ENCODE results near the gene ERCC2. TPM values are rescaled to one million over a fixed set of nuclear protein-coding genes. Genes with fewer than 3 reads are reported as not detected.
"Not testable (repeated sequence)": the region's sequence is repeated elsewhere in the genome, so short reads cannot be mapped to it uniquely, and the experiment has no call there.

The ERCC2 gene
- total and polyA plus RNA-seq, 2 of the 8 experiments (the other 6 are each of a cell fraction or from before 2014, with no cell fraction given), result 107 to 117 TPM

- H3K4me3 ChIP-seq (ENCODE audit: extremely low read depth in 1 of 4, insufficient read depth in 2 of 4, low read depth in 3 of 4, low read length in 4 of 4); H3K23me2 ChIP-seq (ENCODE audit: low read depth, low read length); CTCF ChIA-PET (ENCODE audit: partially characterized antibody); H3K9ac ChIP-seq (replicated peaks in 1 of 4; ENCODE audit: extremely low read depth in 1 of 4, low read depth in 3 of 4, low read length in 3 of 4); H2BK5ac ChIP-seq (ENCODE audit: low read depth, low read length); H4K20me1 ChIP-seq (replicated peaks in 1 of 2; ENCODE audit: control insufficient read depth in 1 of 2, insufficient read depth in 2 of 2, low read length in 2 of 2); H3K79me2 ChIP-seq (ENCODE audit: control insufficient read depth in 1 of 2, insufficient read depth in 2 of 2, low read length in 2 of 2); H4K8ac ChIP-seq (ENCODE audit: extremely low read depth, insufficient read depth, low read length); H3K27ac ChIP-seq (ENCODE audit: low read depth, low read length); H2BK15ac ChIP-seq (ENCODE audit: low read length); H3K14ac ChIP-seq (ENCODE audit: insufficient read length); H3K23ac ChIP-seq (ENCODE audit: insufficient read length); H3K4me2 ChIP-seq (ENCODE audit: insufficient read depth in 1 of 2, low read depth in 2 of 2, low read length in 2 of 2); H2AFZ ChIP-seq (ENCODE audit: low read length); H3K4me1 ChIP-seq (replicated peaks in 1 of 4; ENCODE audit: control insufficient read depth in 3 of 4, insufficient read depth in 4 of 4, low read length in 3 of 4); H2AK5ac ChIP-seq (ENCODE audit: low read depth, low read length); H3K18ac ChIP-seq (ENCODE audit: extremely low read depth, low read length); H3K79me1 ChIP-seq (ENCODE audit: low read depth, low read length); H3K9me3 ChIP-seq (ENCODE audit: insufficient read depth in 2 of 2, low read depth in 1 of 2, low read length in 1 of 2); H3K36me3 ChIP-seq (ENCODE audit: control insufficient read depth in 2 of 4, insufficient read depth in 4 of 4, low read length in 3 of 4); H3K4ac ChIP-seq (replicated peaks; ENCODE audit: insufficient read length, low read depth, low read length); POLR2A ChIA-PET (ENCODE audit: partially characterized antibody); H2BK120ac ChIP-seq (replicated peaks; ENCODE audit: low read depth, low read length); H2BK12ac ChIP-seq (ENCODE audit: low read depth, low read length); H4K91ac ChIP-seq (replicated peaks; ENCODE audit: insufficient read length, low read length); H3K56ac ChIP-seq (replicated peaks; ENCODE audit: insufficient read length, low read depth, low read length); FAIRE-seq; H2BK20ac ChIP-seq (ENCODE audit: low read length); DNase-seq (ENCODE audit: low read depth in 1 of 2, low spot score in 2 of 2); H4K5ac ChIP-seq (ENCODE audit: insufficient read length, low read depth, low read length): not testable (repeated sequence)
- 87% methylated on average over 12 of the region's 14 CpGs; no CpG with 5 or more reads in 1 of the 2 experiments for WGBS, 2 experiments (ENCODE audit: extremely low coverage in 1 of 2, insufficient coverage in 1 of 2, insufficient read length in 1 of 2, insufficient replicate concordance in 2 of 2, low coverage in 1 of 2, low lambda C conversion rate in 2 of 2, missing lambda C conversion rate in 1 of 2)
- H3K27me3 ChIP-seq (replicated peaks in 1 of 4; ENCODE audit: control insufficient read depth in 3 of 4, extremely low read depth in 1 of 4, insufficient read depth in 3 of 4, low read length in 3 of 4), result peaks cover 0 to 15% (median 4%) of the 10 kb centered on the region in 4 experiments; a peak in 5 of 7 replicates
Observed at GRCh38 chr19:45312285-45312684, 58.1 kb downstream of the ERCC2 start.
